HT-29 (cell line): ENCODE data around the gene KIF21A. TPM values are rescaled to one million over a fixed set of nuclear protein-coding genes. Genes with fewer than 3 reads are reported as not detected.

ENCODE experiments used
- DNase-seq: peaks from one replicate; pipeline ENCODE4 v3.0.0-alpha.2; 2015; ENCODE audit warnings: low spot score
- total RNA-seq: library from RNA; depleted of rRNA; stranded (reverse); fragments of >200 nt; shearing (Covaris generic); gene quantifications from 2 replicates; pipeline ENCODE4 v1.2.3, GENCODE V29; 2014; rRNA removed

KIF21A gene
- total RNA-seq, 1 experiment from 2014 or later, result 13.4 TPM

- no peak for DNase-seq
Measured at GRCh38 chr12:39287817-39288216, 155.1 kb downstream of the KIF21A start.

GRCh38 chr12:39287409-39287808 lies 155.5 kb downstream of the KIF21A start:
- no peak for DNase-seq

- DNase-seq, result no peak
Measured at GRCh38 chr12:39278426-39278825, 164.5 kb downstream of the KIF21A start.

GRCh38 chr12:39277416-39277815 lies 165.5 kb downstream of the KIF21A start:
- no peak for DNase-seq

- DNase-seq, result no peak
Measured at GRCh38 chr12:39275846-39276245, 167.1 kb downstream of the KIF21A start.

- peak; percentile 70 for DNase-seq
Measured at GRCh38 chr12:39272871-39273655, 169.9 kb downstream of the KIF21A start.

GRCh38 chr12:39269492-39269891 lies 173.4 kb downstream of the KIF21A start:
- no peak for DNase-seq

- DNase-seq, result no peak
Measured at GRCh38 chr12:39267886-39268285, 175.0 kb downstream of the KIF21A start.

- DNase-seq, result no peak
Measured at GRCh38 chr12:39252628-39253027, 190.3 kb downstream of the KIF21A start.

Other genes starting within 250 kb of the KIF21A start
- gene ABCD2, start 176.7 kb upstream of the KIF21A start, total RNA-seq, result not detected in 2 replicates